KG1 (cell line): ENCODE measurements around the gene ZCCHC24.

ENCODE experiments used
- DNase-seq: peaks from one replicate; lab custom pipeline; 2025; lab: John Stamatoyannopoulos, UW

ZCCHC24 gene

DNA sequence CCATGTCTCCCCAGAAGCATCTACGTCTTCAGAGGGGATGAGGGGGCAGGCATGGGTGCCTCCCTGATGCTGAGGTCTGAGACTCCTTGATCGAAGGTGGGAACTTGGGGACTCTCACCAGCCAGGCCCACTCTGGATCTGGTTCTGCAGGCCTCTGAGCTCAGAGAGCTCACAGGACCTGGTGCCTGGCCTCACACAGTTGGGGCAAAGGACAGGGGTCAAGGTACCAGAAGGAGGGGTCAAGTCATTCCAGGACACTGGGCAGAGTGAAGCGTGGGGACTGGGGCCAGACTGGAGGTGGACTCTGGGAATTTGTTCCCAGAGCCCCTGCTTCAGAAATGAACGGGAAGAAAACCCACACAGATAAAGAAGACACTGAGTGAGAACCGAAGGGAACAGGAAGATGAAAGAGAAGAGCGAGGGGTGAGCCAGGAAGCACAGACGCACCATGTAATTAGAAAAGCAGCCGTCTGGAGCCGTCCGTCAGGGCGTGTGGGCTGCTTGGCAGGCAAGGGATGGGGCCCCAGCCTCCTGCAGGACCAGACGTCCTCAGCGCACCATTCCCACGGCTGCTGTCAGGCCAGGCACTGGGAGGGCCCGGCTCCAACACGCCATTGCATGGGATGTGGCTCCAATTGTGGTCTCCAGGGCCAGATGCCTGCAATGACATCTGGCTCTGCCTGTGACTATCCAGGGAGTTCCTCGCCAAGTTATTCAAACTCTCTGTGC lies 47.7 kb downstream of the ZCCHC24 start:
- DNase-seq = no peak

GRCh38 chr10:79397051-79397450 lies 48.4 kb downstream of the ZCCHC24 start:
- DNase-seq = no peak

- no peak for DNase-seq
These were observed 48.9 kb downstream of the ZCCHC24 start for GRCh38 chr10:79396520-79396919.

- DNase-seq = no peak
These were observed 50.8 kb downstream of the ZCCHC24 start for GRCh38 chr10:79394664-79395063.

GRCh38 chr10:79393924-79394610 lies 51.4 kb downstream of the ZCCHC24 start:
- DNase-seq = no peak

DNA sequence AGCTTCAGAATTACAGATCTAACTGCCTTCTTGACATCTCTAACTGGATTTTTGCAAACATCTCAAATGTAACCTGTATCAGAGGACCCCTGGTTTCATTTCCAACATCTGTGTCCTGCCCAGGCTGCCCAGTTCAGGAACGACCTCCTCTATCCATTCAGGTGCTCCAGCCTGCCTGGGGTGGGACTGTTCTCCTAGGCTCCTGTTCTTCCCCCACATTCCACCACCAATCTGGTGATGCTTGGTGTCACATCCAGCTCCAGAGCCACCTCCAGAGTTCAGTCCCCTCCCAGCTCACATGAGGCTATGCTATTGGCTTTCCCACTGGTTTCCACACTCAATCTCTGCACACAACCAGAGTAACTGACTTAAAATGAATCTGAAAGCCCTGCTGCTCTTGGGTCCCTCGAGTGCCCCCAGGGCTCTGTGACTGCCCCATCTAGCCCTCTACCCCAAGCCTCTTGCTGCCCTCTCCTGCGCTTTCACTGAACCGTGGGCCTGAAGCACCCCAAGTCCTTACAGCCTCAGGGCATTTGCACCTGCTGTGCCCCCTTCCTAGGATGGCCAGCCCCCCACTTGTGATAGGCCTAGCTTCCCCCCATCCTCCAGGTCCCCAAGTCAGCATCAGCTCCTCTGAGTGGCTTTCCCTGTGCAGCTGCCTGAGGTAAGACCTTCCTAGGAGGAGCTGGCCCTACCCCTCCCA lies 52.1 kb downstream of the ZCCHC24 start:
- no peak for DNase-seq

GRCh38 chr10:79392506-79393176 lies 52.8 kb downstream of the ZCCHC24 start:
- DNase-seq = no peak

DNA sequence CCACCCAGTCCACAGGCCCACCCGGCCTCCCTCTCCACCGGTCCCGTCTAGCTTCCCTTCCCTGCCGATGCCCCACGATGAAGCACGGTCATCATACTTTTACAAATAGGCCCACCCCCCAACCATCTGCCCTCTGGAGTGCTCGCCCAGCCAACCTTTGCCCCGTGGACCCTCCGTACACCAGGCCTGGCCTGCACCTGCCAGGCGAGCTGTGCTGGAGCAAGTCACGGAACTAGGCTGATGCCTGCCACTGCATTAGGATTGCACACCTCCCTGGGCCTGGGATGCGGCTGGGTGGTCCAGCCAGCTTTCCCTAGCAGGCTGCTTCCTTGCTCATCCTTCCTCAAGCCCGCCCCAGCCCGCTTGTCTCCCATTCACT lies 53.4 kb downstream of the ZCCHC24 start:
- DNase-seq = no peak

- DNase-seq = no peak
These were observed 54.0 kb downstream of the ZCCHC24 start for GRCh38 chr10:79391231-79392019.

DNA sequence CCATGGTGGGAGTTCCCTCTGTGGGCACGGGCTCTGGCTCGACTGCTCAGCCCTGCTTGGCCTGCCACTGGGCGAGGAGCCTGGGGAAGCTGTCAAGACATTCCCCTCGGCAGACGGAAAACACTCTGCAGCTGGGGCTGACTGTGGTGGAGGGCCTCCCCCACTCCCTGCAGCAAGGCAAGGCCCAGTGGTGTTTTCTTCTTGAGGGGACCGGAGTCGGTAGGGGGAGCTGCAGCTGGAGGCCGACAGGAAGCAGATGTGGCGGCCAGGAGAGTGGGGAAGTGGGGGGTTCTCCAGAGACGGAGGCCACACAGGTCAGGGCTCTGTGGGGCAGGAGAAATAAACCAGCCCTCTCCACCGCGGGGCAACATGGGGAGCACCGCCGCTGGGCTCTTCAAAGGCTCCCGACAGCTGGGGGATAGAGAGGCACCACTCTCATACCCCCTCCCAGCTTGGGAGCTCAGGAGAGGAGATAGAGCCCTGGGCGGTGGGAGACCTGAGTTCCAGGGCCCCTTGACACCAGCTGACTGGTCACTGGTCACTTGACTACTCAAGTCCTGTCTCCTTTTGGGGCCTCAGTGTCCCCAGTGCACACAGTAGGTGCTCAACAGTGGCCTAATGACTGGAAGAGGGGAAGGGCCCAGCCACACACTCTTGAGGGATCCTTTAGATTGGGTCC lies 54.7 kb downstream of the ZCCHC24 start:
- no peak for DNase-seq

DNA sequence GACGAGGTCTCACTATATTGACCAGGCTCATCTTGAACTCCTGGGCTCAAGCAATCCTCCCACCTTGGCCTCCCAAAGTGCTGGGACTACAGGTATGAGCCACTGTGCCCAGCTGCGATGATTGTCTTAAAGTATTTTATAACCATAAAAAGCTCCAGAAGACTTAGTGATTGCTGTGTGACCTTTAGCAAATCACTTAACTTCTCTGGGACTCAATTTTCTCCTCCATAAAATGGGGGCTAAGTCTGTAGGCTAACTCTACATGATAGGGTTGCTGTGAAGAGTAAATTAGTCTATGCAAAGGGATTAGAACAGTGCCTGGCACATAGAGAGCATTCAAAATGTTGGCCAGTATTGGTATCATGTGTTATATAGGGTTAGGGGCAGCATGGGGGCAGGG lies 55.4 kb downstream of the ZCCHC24 start:
- no peak for DNase-seq

DNA sequence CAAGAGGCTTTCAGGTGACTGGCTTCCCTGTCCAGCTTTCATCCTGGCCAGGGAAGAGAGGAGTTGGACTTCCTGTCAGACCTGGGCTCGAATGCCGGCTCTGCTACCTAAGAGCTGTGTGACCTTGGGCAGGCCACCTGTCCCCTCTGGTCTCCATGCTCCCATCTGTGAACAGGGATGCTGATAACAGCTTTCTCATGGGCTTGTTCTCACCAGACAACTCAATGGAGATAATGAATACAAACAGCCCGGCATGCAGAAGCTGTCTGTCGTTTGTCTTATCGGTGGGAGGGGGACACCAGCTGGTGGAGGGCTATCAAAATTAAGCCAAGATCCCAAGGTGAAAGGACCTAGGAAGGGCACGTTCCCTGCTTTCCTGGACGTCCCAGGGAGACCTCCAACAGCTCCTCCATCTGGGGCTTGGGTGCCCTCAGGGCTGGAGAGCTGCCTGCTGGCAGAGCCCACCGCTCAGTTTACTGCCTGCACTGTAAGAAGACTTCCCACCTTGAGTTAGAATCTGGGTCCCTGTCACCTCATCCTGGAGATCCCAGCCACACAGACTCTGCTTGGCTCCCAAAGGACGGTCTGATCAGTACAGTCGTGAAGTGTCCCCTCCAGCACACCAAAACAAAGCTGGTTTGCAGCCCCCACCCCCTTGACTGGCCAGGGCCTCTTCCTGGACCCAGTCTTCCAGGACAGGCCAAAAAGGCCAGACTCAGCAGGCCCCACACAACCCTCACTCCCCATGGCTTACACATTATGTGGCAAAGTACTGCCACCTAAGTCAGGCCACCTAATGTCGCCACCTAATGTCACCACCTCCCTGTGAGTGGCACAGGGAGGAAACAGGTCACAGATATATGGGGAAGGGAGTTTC lies 57.2 kb downstream of the ZCCHC24 start:
- DNase-seq = no peak

- no peak for DNase-seq
These were observed 57.9 kb downstream of the ZCCHC24 start for GRCh38 chr10:79387466-79387973.

GRCh38 chr10:79386637-79387465 lies 58.6 kb downstream of the ZCCHC24 start:
- DNase-seq = no peak

- no peak for DNase-seq
These were observed 59.5 kb downstream of the ZCCHC24 start for GRCh38 chr10:79385804-79386531.

- no peak for DNase-seq
These were observed 60.0 kb downstream of the ZCCHC24 start for GRCh38 chr10:79385392-79385795.

GRCh38 chr10:79384773-79385391 lies 60.5 kb downstream of the ZCCHC24 start:
- no peak for DNase-seq
